Osteoblast (primary cell): Measurements from ENCODE around the gene DCLRE1A. TPM values are rescaled to one million over a fixed set of nuclear protein-coding genes. Genes with fewer than 3 reads are reported as not detected.
"Not testable (repeated sequence)": the region's sequence is repeated elsewhere in the genome, so short reads cannot be mapped to it uniquely, and the experiment has no call there.

Source experiments
- DNase-seq: peaks from one replicate; pipeline ENCODE4 v3.0.0; 2011; ENCODE audit warnings: low spot score, mixed read lengths; ENCODE audit not compliant: insufficient read length; ENCODE audit errors: missing footprints
- H2AFZ ChIP-seq: 2 replicates; pipeline ENCODE4 v1.6.0; 2011; ENCODE audit warnings: mild to moderate bottlenecking, low read length
- H3K27ac ChIP-seq: 2 replicates; pipeline ENCODE4 v1.5.1; 2011; ENCODE audit warnings: mild to moderate bottlenecking, low read depth, low read length, moderate library complexity
- H3K27me3 ChIP-seq: 2 replicates; pipeline ENCODE4 v1.6.0; 2012; ENCODE audit warnings: mild to moderate bottlenecking, control low read depth, inconsistent platforms, low read length, moderate library complexity; ENCODE audit not compliant: insufficient read depth
- H3K36me3 ChIP-seq: 2 replicates; pipeline ENCODE4 v1.5.1; 2011; ENCODE audit warnings: mild to moderate bottlenecking, low read length, control low read depth, moderate library complexity; ENCODE audit not compliant: insufficient read depth
- H3K4me1 ChIP-seq: 2 replicates; pipeline ENCODE4 v1.5.1; 2011; ENCODE audit warnings: mild to moderate bottlenecking, low read length, control low read depth, moderate library complexity; ENCODE audit not compliant: insufficient read depth
- H3K4me2 ChIP-seq: 2 replicates; pipeline ENCODE4 v1.6.0; 2011; ENCODE audit warnings: mild to moderate bottlenecking, low read length; ENCODE audit not compliant: insufficient read depth
- H3K4me3 ChIP-seq: fragments of 200-600 bp; sonication (generic); 3 replicates; pipeline ENCODE4 v1.5.1; 2012; ENCODE audit warnings: mild to moderate bottlenecking, low read length, inconsistent platforms; ENCODE audit not compliant: insufficient read depth
- H3K79me2 ChIP-seq: 2 replicates; pipeline ENCODE4 v1.6.0; 2012; ENCODE audit warnings: mild to moderate bottlenecking, low read length, control low read depth, inconsistent platforms; ENCODE audit not compliant: insufficient read depth
- H3K9me3 ChIP-seq: 2 replicates; pipeline ENCODE4 v1.5.1; 2011; ENCODE audit warnings: low read depth, low read length, control low read depth
- H4K20me1 ChIP-seq: 2 replicates; pipeline ENCODE4 v1.6.0; 2012; ENCODE audit warnings: mild to moderate bottlenecking, low read length, control low read depth; ENCODE audit not compliant: insufficient read depth
- total RNA-seq: library from RNA; depleted of rRNA; stranded (reverse); fragments of >200 nt; gene quantifications from 2 replicates; pipeline ENCODE4 v1.2.3, GENCODE V29; 2012
- TF ChIP-seq, protein P1 (sequence below): IDR thresholded peaks from 2 replicates; pipeline ENCODE4 v1.5.1; 2011; ENCODE audit warnings: mild to moderate bottlenecking, low read depth, low read length, moderate library complexity; ENCODE audit errors: extremely low read depth

Gene DCLRE1A
- total RNA-seq, 1 donor = 5.1 TPM

- TF ChIP-seq, protein P1, sequence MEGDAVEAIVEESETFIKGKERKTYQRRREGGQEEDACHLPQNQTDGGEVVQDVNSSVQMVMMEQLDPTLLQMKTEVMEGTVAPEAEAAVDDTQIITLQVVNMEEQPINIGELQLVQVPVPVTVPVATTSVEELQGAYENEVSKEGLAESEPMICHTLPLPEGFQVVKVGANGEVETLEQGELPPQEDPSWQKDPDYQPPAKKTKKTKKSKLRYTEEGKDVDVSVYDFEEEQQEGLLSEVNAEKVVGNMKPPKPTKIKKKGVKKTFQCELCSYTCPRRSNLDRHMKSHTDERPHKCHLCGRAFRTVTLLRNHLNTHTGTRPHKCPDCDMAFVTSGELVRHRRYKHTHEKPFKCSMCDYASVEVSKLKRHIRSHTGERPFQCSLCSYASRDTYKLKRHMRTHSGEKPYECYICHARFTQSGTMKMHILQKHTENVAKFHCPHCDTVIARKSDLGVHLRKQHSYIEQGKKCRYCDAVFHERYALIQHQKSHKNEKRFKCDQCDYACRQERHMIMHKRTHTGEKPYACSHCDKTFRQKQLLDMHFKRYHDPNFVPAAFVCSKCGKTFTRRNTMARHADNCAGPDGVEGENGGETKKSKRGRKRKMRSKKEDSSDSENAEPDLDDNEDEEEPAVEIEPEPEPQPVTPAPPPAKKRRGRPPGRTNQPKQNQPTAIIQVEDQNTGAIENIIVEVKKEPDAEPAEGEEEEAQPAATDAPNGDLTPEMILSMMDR = no peak
- no peak for DNase-seq
Observed at GRCh38 chr10:113825791-113826190, 28.1 kb downstream of the DCLRE1A start.

DNA sequence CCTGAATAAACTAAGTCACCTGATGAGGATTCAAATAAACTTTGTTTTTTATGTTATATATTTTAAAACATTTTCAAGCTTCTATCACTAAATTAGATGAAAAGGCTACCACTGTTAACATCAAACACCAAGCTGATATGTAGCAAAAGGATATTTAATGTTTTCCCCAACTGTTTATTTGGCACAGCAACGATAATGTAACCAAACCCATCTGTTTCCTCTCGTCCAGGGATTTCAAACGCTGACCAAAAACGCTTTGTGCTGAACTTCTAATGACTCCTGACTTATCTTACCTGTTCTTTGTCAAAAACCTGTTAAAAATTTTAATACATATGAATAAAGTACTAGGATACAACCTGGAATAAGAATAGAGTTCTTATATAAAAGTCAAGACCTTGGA is 30.5 kb downstream of the DCLRE1A start:
- Histone ChIP-seq H3K36me3 (no peaks in the 10 kb centered on the region), H3K4me1 (no peaks in the 10 kb centered on the region), H3K27ac (no peak overlapping the region), H4K20me1 (no peaks in the 10 kb centered on the region), H3K27me3 (peaks cover 8% of the 10 kb centered on the region), H3K79me2 (no peaks in the 10 kb centered on the region), H2AFZ (no peak overlapping the region), H3K9me3 (no peaks in the 10 kb centered on the region), H3K4me2 (no peak overlapping the region), H3K4me3 (no peak overlapping the region)
- no peak for DNase-seq
- TF ChIP-seq, protein P1 = no peak

More at GRCh38 chr10:113825791-113826190, 28.1 kb downstream of the DCLRE1A start:
- Histone ChIP-seq H3K36me3 (no peaks in the 10 kb centered on the region), H3K27ac (no peak overlapping the region), H3K4me2 (no peak overlapping the region), H3K4me1 (no peaks in the 10 kb centered on the region), H3K9me3 (no peaks in the 10 kb centered on the region), H3K79me2 (no peaks in the 10 kb centered on the region), H4K20me1 (no peaks in the 10 kb centered on the region), H3K27me3 (peaks cover 8% of the 10 kb centered on the region), H2AFZ (no peak overlapping the region), H3K4me3 (no peak overlapping the region)

DNA sequence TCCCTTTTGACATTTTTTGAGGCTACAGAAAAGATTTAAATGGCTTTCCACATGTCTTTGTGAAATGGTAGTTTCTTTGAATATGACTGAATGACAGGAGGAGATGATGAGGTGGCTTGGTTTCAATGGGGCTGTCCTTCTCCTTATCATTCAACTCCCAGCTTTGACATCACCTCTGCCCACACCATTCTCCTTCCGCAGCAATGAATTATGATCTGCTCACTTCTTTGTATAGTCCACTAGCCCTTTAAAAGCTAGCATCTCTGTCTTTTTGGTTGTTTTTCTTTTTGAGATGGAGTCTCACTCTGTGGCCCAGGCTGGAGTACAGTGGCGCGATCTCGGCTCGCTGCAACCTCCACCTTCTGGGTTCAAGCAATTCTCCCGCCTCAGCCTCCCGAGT is 31.7 kb downstream of the DCLRE1A start:
- H3K9me3 ChIP-seq = no peaks in the 10 kb centered on the region
- no peaks in the 10 kb centered on the region for H4K20me1 ChIP-seq
- H3K36me3 ChIP-seq = no peaks in the 10 kb centered on the region
- no peak overlapping the region for H3K4me2 ChIP-seq
- peaks cover 3% of the 10 kb centered on the region for H3K27me3 ChIP-seq
- DNase-seq = no peak
- H3K4me3 ChIP-seq = no peak overlapping the region
- TF ChIP-seq, protein P1 = no peak
- H2AFZ ChIP-seq = no peak overlapping the region
- no peak overlapping the region for H3K27ac ChIP-seq
- H3K79me2 ChIP-seq = no peaks in the 10 kb centered on the region
- H3K4me1 ChIP-seq = no peaks in the 10 kb centered on the region

GRCh38 chr10:113821306-113821705 is 32.6 kb downstream of the DCLRE1A start:
- not testable (repeated sequence) for H2AFZ ChIP-seq, H3K79me2 ChIP-seq, H4K20me1 ChIP-seq, H3K4me1 ChIP-seq, H3K36me3 ChIP-seq, H3K4me3 ChIP-seq, H3K4me2 ChIP-seq, H3K9me3 ChIP-seq, DNase-seq, H3K27me3 ChIP-seq, H3K27ac ChIP-seq
